NCI-H526 treated with DMSO at 0.1 percent for 48 hours (cell line): ENCODE measurements around the gene DLG2.
A peak's percentile ranks its signal among the peaks of the same experiment; 100 is the strongest.
"Not testable (repeated sequence)": the region's sequence is repeated elsewhere in the genome, so short reads cannot be mapped to it uniquely, and the experiment has no call there.

Source experiments
- DNase-seq: peaks from one replicate; lab custom pipeline; 2025; lab: John Stamatoyannopoulos, UW

DLG2 gene

DNA sequence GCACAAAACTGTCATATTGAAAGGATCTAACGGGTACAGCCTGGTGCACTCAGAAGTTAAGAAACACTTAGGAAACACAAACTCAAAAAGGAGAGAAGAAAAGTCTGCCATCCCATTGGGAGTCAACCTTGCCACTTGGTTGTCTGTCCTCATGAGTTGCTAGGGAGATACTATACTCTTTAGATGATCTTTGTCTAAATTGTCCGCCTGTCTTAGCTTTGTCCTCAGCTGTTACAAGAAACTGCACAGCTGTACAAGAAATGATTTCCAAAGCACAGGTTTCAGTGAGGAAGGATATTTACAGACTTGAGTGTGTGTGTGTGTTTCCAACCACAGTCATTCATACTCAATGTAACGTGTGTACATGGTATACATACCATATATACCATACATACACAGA, 2171.8 kb downstream of the DLG2 start:
- no peak for DNase-seq

DNA sequence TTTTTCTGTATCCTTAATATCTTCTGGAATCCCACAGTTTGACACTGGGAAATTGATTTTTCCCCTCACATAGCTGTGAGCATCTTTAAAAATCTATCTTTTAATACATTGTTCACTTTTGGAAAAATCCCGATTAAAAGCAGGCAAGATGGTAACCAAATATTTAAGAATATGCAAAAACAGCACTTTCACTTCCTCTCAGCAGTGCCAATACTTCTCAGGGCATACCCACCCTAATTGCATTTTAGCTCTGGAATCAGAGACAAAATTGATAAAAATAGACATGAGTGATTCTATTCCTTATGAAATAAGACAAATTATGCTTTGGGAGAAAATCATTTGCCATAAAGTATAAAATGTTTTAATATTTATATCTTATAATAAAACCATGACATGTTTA, 2172.5 kb downstream of the DLG2 start:
- no peak for DNase-seq

DNA sequence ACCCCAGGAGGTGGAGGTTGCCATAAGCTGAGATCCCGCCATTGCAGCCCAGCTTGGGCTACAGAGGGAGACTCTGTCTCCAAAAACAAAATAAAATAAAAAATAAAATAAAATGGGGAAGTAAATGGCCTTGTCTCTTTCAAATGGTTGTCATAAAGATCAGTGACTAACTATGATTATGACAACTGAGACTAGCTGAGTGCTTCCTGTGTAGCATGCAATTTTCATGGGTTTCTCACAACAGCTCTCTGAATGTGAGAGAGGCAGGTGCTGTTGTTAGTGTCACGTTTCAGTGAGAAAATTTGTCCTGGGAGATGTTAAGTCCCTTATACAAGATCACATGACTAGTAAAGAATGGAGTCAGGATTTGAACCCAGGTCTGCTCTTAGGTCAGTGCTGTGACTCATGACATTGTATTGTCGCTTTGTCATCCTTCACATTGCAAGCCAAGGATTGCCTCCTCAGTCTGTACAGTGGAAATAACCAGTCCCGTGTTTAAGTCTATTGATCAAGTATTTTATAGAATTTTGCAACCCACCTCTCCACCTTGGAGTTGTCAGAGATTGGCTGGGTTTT, 2177.7 kb downstream of the DLG2 start:
- no peak for DNase-seq

DNA sequence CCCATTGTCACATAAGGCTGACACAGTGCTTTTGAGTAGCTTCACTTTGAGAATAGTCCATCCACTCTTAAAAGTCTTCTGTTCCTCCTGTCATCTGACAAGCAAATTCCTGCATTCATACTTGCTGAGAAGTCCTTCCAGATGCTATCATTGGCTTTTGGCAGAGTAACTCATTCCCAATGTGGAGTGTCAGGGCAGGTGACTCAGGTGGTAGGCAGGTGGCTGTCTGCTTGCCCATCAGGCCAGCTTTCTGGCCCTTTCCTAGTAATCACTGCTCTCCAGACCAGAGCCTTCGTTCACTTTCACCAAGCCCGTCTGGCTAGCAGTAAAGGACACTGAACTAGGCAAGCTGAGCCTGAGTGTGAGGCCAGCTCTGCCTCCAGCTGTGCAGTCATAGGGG, 2178.5 kb downstream of the DLG2 start:
- no peak for DNase-seq

DNA sequence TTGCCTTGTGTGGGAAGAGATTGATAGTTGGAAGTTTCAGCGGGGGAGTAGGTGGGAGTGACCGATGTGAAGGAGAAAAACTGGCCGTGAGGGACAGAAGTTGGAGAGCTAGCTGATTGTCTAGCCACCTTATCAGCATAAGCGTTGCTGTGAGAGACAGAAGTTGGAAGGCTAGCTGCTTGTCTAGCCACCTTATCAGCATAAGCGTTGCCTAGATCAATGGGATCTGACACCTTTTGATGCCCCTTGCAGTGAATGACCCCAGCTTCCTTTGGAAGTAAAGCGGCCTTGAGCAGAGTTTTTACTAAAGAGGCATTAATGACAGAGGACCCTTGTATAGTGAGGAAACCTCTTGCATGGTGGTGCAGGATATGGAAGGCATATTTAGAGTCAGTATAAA, 2183.3 kb downstream of the DLG2 start:
- DNase-seq: not testable (repeated sequence)

DNA sequence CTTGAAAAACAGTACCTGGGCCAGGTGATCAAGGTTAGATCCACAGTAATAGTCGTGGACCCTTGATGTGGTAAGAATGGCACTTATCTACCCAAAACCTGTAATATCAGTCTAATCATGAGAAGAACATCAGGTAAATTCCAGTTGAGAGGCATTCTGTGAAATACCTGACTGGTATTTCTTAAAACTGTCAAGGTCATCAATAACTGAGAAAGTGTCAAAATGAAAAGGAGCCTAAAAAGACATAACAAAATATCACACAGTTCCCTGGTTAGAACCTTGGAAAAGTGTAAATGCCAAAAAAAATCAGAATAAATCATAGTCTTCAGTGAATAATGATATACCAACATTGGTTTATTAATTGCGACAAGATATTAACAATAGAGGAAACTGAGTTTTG, 2185.5 kb downstream of the DLG2 start:
- no peak for DNase-seq

DNA sequence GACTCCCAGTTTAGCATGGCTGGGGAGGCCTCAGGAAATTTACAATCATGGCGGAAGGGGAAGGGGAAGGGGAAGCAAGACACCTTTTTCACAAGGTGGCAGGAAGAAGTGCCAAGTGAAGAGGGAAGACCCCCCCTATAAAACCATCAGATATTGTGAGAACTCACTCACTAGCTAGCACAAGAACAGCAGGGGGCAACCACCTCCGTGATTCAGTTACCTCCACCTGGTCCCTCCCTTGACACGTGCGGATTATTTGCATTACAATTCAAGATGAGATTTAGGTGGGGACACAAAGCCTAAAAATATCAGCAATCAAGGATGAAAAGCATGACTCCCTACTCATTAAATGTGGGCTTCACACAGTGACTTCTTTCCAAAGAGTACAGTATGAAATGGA, 2186.0 kb downstream of the DLG2 start:
- DNase-seq: no peak

DNA sequence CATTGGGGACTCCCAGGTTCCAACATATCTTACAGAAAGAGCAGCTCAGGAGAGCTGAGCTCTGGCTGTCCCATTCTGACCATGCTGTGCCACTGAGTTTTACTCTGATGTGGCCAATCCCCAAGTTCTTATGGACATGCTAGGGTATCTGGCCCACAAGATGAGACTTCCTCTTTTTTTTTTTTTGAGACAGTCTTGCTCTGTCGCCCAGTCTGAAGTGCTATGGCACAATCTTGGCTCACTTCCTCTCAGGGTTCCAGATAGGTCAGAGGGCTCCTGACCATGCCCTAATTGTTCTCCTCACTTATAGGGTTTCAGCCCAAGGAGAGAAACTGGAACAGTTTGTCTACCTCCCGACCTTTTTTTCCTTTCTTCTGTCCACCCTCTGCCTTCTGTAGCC, 2188.7 kb downstream of the DLG2 start:
- DNase-seq: no peak

DNA sequence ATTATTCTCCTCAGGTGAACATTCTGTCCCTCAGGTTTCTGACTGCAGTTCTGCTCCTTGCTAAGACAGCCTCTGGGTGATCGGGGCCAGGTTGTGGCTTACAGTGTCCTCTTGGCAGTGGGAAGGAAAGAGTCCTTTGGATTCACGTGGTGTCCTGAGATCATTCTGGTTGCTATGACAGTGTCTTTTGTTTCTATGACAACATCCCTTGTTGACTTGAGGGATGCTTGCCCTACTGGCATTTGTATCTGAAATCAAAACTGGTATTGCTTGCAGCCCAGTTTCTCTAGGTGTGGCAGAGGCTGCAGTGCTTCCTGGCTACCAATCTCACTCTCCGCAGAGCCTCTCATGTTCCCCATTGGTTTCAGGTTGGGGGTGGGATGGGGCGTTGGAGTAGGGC, 2189.2 kb downstream of the DLG2 start:
- no peak for DNase-seq

DNA sequence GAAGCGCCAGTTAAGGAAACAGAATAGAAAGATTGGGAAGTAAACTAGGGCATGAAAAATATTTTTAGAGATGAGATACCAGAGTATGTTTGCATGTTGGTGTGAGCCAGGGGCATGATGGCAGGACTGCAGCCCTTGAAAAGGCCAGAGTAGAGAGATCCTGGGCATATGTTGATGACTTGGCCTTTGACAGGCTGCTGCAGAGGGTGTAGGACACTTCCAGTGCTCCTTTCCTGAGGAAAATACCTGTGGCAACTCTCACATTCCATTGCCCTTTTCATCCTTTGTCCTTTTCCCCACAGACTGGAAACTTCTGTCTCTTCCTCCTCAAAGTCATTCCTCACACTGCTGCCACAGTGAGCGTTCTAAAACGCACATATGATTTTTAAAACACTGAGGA, 2190.3 kb downstream of the DLG2 start:
- DNase-seq: no peak

DNA sequence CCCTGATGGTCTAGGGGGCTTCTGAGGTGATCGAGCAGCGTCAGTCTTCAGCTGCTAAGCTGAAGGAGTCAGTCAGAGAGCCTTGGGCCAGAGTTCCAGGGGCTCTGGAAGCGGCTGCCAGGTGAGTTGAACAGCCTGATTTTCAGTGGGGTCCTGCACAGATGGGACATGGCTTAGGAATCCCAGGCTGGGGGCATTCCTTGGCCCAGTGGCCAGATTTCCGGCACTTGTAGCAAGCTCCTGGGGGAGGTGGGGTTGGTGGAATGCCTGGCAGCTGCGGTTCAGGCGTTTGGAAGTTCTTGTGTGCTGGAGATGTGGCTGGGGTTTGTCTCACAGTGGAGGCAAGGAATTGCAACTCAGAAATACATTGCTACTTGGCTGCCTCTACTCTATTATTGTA, 2192.3 kb downstream of the DLG2 start:
- not testable (repeated sequence) for DNase-seq

DNA sequence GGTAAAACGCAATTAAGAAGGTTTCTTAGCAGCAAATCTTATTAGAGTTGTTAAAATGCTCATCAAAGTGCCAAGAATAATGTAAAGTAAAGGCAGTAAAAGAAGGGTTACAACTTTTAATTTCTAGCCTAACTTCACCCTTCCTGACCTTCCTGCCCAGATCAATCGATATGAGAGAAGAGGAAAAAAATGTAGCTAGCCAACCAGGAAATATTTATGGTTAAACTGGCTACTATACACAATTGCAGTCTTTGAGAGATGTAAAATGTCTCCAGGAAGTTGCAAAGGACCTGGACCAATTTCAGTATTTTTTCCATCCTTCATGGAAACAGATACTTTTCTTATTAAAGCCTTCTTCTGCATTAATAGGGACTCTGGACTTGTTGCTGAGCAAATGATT, 2199.2 kb downstream of the DLG2 start:
- DNase-seq: no peak

DNA sequence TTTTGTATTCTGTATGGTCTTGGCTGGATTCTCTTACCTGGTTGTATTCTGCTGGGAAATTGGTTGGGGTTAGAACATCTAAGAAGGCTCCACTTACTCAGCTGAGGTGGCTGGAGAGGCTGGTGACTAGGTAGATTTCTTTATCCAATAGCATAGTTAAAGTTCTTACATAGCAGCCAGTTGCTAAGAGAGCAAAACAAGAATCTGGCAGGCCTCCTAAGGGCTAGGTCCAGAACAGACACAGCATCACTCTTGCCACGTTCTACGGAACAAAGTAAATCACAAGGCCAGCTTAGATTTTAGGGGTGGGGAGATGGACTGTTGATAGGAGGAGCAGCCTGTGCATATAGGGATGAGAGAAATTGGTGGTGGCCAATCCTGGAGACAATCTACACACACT, 2199.6 kb downstream of the DLG2 start:
- no peak for DNase-seq

DNA sequence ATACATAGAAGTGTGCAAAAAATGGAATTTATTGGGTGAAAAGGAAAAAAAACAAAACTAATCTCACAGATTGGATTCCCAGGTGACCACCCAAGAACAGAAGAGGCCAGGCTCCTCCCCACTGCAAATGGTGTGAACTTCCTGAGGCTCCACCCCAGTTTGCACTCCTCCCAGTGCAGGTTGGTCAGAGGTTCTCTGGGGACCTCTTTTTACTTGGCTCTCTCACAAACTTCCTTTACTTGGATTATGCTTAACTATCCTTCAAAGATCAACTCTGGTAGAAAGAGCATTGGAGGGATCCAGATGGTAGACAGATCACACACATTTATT, 2202.0 kb downstream of the DLG2 start:
- no peak for DNase-seq

DNA sequence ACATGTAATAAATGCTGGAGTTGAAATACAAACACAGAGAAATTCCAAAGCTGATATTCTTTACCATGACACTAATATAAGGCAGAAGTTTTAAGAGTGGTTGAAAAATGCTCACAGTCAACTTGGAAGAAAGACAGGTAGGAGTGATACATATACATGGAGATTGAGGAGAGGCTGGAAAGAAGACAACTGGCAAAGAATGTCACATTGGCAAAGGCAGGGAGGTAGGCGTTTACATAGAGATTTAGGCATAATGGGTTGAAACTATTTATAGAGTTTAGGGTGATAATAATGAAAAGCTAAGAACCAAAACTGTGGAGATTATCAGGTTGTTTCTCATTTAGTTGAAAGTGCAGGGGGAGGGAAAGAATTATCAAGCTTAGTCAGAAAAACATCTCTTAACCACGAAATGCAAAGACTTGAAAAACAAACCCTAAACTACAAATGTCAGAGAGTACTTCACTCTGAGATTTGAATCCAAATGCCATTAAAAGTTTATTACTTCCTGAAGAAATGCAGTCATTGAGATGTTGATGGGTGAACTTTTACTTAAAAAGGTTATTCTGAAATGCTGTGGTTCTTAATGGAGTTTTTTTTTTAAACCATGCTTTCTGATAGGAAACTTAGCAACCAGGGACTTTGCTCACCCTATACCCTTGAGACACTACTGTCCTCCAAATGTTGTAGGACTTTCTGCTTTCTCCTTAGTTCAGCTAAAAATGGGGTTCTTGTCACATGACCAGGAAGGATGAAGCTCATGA, 2202.6 kb downstream of the DLG2 start:
- no peak for DNase-seq

DNA sequence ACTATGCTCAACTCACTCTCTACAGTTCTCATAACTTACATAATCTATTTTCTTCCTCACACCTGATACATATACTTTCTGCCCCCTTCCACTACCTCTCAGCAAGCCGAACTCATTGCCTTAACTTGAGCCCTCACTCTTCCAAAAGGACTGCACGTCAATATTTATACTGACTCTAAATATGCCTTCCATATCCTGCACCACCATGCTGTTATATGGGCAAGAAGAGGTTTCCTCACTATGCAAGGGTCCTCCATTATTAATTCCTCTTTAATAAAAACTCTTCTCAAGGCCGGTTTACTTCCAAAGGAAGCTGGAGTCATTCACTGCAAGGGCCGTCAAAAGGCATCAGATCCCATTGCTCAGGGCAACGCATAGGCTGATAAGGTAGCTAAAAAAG, 2204.5 kb downstream of the DLG2 start:
- DNase-seq: not testable (repeated sequence)

DNA sequence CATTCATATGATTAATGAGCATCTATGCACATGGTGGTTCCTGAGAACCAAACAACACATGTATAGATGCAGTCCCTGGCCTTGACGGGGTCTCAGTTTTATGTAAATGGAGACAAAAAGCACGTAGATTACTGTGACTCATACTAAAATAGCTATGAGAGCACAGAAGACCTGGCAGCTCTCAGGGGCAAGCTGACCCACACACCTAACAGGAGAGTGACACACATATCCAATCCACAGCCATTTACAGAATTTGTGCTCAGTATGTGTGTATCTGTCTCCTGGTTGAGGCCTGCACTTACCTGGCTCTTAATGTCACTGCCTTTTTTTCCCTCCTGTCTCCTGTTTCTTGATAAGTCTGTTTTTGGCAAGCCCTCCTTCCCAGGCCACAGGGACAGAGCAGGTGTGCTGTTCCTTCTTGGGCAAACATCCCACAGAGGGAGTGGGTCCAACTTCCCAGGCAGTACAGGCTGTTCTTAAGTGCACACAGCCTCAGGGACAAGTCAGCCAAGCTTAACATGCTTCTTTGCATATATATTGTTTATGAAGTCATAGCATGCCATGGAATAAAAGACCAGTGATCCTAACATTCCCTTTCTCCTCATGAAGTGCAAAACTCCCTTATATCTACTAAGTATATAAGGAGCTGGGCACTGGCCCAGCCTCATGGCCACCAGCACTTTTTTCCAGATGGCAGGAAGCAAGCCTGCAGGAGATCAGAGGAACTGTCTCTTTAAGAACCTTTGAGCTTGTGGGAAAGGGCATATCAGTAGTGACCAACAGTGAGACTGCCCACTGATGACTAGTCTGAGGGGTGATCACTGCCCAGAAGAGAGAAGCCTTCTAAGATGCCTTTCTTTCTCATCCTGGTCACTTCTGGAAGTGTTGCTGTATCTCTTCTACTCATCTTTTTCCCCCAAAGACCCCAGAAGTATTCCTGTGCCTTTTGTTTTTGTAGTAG, 2216.3 kb downstream of the DLG2 start:
- DNase-seq: peak; percentile 88

DNA sequence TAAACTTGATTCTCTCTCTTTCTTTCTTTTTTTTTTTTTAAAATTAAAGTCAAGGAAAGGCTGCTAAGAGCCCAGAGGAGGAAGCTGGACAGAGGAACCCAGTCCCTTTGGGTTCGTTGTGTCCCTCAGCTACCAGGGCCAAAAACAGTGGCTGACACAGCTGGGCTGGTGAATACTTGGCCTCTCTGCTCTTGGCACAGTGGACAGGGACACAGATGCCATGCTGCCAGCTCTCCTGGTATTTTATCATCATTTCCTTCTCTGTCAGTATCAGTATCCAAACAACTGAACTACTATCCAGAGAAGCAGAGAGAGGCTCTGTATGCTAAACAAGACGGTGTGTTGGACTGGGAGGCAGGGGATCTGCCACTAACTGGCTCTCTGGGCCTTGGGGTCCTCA, 2217.3 kb downstream of the DLG2 start:
- no peak for DNase-seq

DNA sequence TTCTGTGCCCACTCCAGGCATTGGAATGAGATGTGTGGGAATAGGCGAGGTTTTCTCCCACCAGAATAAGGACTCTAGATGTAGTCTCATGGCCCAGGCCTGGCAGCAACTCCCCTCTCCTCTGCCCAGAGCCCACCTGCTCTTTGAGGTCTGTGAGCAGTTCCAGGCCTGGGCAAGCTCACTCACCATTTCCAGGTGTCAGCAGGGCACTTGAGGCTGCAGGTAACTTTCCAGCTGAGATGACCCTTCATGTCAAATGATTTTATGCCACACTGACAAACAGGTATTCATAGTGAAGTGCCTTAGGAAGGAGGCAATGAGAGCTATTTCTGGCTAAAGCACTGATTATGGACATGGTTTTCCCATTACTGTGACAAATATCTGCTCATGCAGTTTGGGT, 2217.7 kb downstream of the DLG2 start:
- DNase-seq: no peak

DNA sequence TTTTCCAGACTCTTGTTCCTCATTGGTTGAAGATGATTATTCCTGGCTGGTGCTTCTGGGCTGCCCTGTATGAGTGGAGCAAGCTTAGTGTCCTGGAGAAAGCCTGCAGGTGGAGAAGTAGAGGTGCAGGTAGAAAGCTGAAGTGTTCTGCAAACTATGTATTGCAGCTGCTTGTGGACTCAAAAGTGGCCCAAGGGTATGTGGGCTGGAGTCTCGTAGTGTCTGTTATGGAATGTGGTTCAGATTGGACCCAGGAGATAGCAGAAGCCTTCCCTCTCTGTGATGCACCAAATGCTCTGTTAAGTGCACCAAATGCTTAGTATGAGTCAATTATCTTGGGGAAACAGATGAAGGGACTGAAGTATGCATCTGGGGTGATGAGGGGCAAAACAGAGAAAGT, 2218.2 kb downstream of the DLG2 start:
- no peak for DNase-seq
